HCT116 (cell line): ENCODE results near the gene HORMAD1. TPM values are rescaled to one million over a fixed set of nuclear protein-coding genes. Genes with fewer than 3 reads are reported as not detected.

Experiments
- ATAC-seq: fragments of 200-7000 bp; cut with Tn5 transposase; 2 replicates; pipeline ENCODE4 v1.9.1; 2020; ENCODE audit warnings: mild to moderate bottlenecking, moderate library complexity
- BruUV-seq: library from RNA; stranded (reverse); fragments of 400-500 nt; replicated peaks from 2 replicates; lab custom pipeline; 2021; lab: Mats Ljungman, UMichigan
- CTCF ChIA-PET: fragments of 300-600 bp; sonication (Branson Sonifier 250); formaldehyde crosslinking; loops from one replicate; lab custom pipeline; 2021; ENCODE audit warnings: antibody characterized with exemption; lab: Charles Lee
- POLR2A ChIA-PET: fragments of 300-600, 350-600 bp; sonication (Branson Sonifier 250); formaldehyde crosslinking; loops from one replicate; lab custom pipeline; 2021; ENCODE audit warnings: antibody characterized with exemption; lab: Charles Lee
- RAD21 ChIA-PET, 2 experiments: fragments of 300-600 bp; sonication (Branson Sonifier 250); formaldehyde crosslinking; loops; one replicate each; lab custom pipeline; 2023; ENCODE audit warnings: low total read pairs in 2 of 2; ENCODE audit not compliant: uncharacterized antibody in 2 of 2, unreplicated experiment in 2 of 2, low non-redundant PET in 1 of 2; lab: Charles Lee
- DNase-seq: peaks from one replicate; pipeline ENCODE4 v3.0.0-alpha.2; 2010; ENCODE audit warnings: low read depth, low spot score
- H2AFZ ChIP-seq: fragments of 200-600 bp; shearing (Covaris generic), sonication (generic); 2 replicates; pipeline ENCODE4 v1.6.1; 2017; ENCODE audit warnings: low read depth, mixed run types, mixed read lengths, antibody characterized with exemption, low read length; ENCODE audit not compliant: poor library complexity, severe bottlenecking
- H3K27ac ChIP-seq: 2 replicates; pipeline ENCODE4 v1.5.1; 2012; ENCODE audit warnings: low read depth, low read length
- H3K27me3 ChIP-seq: fragments of 200-600 bp; sonication (generic); 2 replicates; pipeline ENCODE4 v1.6.1; 2016; ENCODE audit warnings: mixed run types, low read length, mixed read lengths; ENCODE audit not compliant: insufficient read depth
- H3K36me3 ChIP-seq, 2 experiments: fragments of 200-500 bp in 1 of 2; fragments of 200-600 bp in 1 of 2; sonication (Bioruptor generic) in 1 of 2; sonication (generic) in 1 of 2; 2 replicates each; pipeline versions ENCODE4 v1.5.1 to v1.6.1; 2014 to 2016; ENCODE audit warnings: low read length in 2 of 2, inconsistent platforms in 1 of 2, mixed read lengths in 1 of 2, mixed run types in 1 of 2; ENCODE audit not compliant: insufficient read depth in 2 of 2, control insufficient read depth in 1 of 2
- H3K4me1 ChIP-seq, 2 experiments: fragments of 200-600 bp in 1 of 2; sonication (generic) in 1 of 2; 2 replicates each; pipeline versions ENCODE4 v1.5.1 to v1.6.1; 2012 to 2017; ENCODE audit warnings: low read length in 2 of 2, inconsistent platforms in 1 of 2, mild to moderate bottlenecking in 1 of 2, mixed read lengths in 1 of 2, mixed run types in 1 of 2, moderate library complexity in 1 of 2; ENCODE audit not compliant: insufficient read depth in 2 of 2, control insufficient read depth in 1 of 2
- H3K4me2 ChIP-seq: fragments of 200-600 bp; sonication (generic); 2 replicates; pipeline ENCODE4 v1.6.1; 2017; ENCODE audit warnings: mixed run types, low read length, mixed read lengths
- H3K4me3 ChIP-seq, 2 experiments: fragments of 200-600 bp in 1 of 2; sonication (generic) in 1 of 2; replicated peaks in 1 of 2; 2 replicates each; pipeline ENCODE4 v1.5.1; 2011 to 2016; ENCODE audit warnings: low read length in 2 of 2, control low read depth in 1 of 2, low read depth in 1 of 2, mild to moderate bottlenecking in 1 of 2, mixed read lengths in 1 of 2, mixed run types in 1 of 2
- H3K79me2 ChIP-seq: fragments of 200-600 bp; sonication (generic); 2 replicates; pipeline ENCODE4 v1.6.1; 2017; ENCODE audit warnings: mild to moderate bottlenecking, mixed run types, low read length, moderate library complexity, mixed read lengths; ENCODE audit not compliant: insufficient read depth
- H3K9ac ChIP-seq: fragments of 200-600 bp; sonication (generic); 2 replicates; pipeline ENCODE4 v1.6.1; 2016; ENCODE audit warnings: low read length, mixed read lengths
- H3K9me2 ChIP-seq: fragments of 200-600 bp; sonication (generic), shearing (Covaris generic); 2 replicates; pipeline ENCODE4 v1.6.1; 2017; ENCODE audit warnings: mixed run types, mild to moderate bottlenecking, moderate library complexity; ENCODE audit not compliant: insufficient read depth
- H3K9me3 ChIP-seq, 2 experiments: fragments of 200-500 bp in 1 of 2; fragments of 200-600 bp in 1 of 2; sonication (Bioruptor generic) in 1 of 2; sonication (generic) in 1 of 2; 2 replicates each; pipeline ENCODE4 v1.6.1; 2014 to 2017; ENCODE audit warnings: low read length in 2 of 2, mixed read lengths in 2 of 2, inconsistent platforms in 1 of 2, low read depth in 1 of 2, mild to moderate bottlenecking in 1 of 2, mixed run types in 1 of 2, moderate library complexity in 1 of 2; ENCODE audit not compliant: control insufficient read depth in 1 of 2, insufficient read depth in 1 of 2
- H4K20me1 ChIP-seq: fragments of 200-600 bp; sonication (generic), shearing (Covaris generic); 2 replicates; pipeline ENCODE4 v1.6.1; 2017; ENCODE audit warnings: mixed run types, mild to moderate bottlenecking, moderate library complexity; ENCODE audit not compliant: insufficient read depth
- ATF3 ChIP-seq: IDR thresholded peaks from 2 replicates; pipeline ENCODE4 v1.6.1; 2012
- CBX3 ChIP-seq: IDR thresholded peaks from 2 replicates; pipeline ENCODE4 v1.6.1; 2012; ENCODE audit warnings: low read depth
- CEBPB ChIP-seq: IDR thresholded peaks from 2 replicates; pipeline ENCODE4 v1.6.1; 2012; ENCODE audit warnings: low read depth
- EZH2 ChIP-seq: fragments of 200-600 bp; sonication (generic); IDR thresholded peaks from 2 replicates; pipeline ENCODE4 v1.6.1; 2017; ENCODE audit warnings: antibody characterized with exemption, mixed run types
- EZH2phosphoT487 ChIP-seq: fragments of 200-600 bp; IDR thresholded peaks from 2 replicates; pipeline ENCODE4 v1.6.1; 2018; ENCODE audit warnings: antibody characterized with exemption, borderline replicate concordance
- POLR2AphosphoS5 ChIP-seq: IDR thresholded peaks from 2 replicates; pipeline ENCODE4 v1.6.1; 2011; ENCODE audit warnings: mild to moderate bottlenecking, low read depth, low read length, moderate library complexity
- RAD21 ChIP-seq: IDR thresholded peaks from 2 replicates; pipeline ENCODE4 v1.6.1; 2012; ENCODE audit warnings: low read depth, mild to moderate bottlenecking
- REST ChIP-seq: IDR thresholded peaks from 2 replicates; pipeline ENCODE4 v1.6.1; 2012; ENCODE audit warnings: low read depth
- SIN3A ChIP-seq: IDR thresholded peaks from 2 replicates; pipeline ENCODE4 v1.6.1; 2012; ENCODE audit warnings: low read depth
- SP1 ChIP-seq: IDR thresholded peaks from 2 replicates; pipeline ENCODE4 v1.6.1; 2012; ENCODE audit warnings: low read depth
- SRF ChIP-seq: IDR thresholded peaks from 2 replicates; pipeline ENCODE4 v1.6.1; 2012; ENCODE audit warnings: low read depth
- TCF7L2 ChIP-seq: IDR thresholded peaks from 2 replicates; pipeline ENCODE4 v1.7.0; 2011; ENCODE audit warnings: borderline replicate concordance, inconsistent platforms; ENCODE audit not compliant: insufficient read depth, insufficient read length; ENCODE audit errors: extremely low read depth
- ZFX ChIP-seq: fragments of 450-650 bp; IDR thresholded peaks from 2 replicates; pipeline ENCODE4 v1.6.1; 2017
- ZNF274 ChIP-seq: fragments of 200-500 bp; sonication (Bioruptor generic); IDR thresholded peaks from 2 replicates; pipeline ENCODE4 v1.6.1; 2014; ENCODE audit warnings: mild to moderate bottlenecking, low read depth, low read length, inconsistent platforms
- intact Hi-C: fragments of 100-400 bp; cut with micrococcal nuclease; formaldehyde crosslinking; loops from 2 replicates; pipeline ENCODE4 v1.10.0; 2022
- total RNA-seq: library from RNA; stranded (reverse); gene quantifications from one replicate; pipeline ENCODE4 v1.2.1, GENCODE V29; 2021; ENCODE audit not compliant: unreplicated experiment

The HORMAD1 gene
- total RNA-seq, 1 experiment from 2014 or later = not detected

- Histone ChIP-seq H3K79me2 (no peaks in the 10 kb centered on the region), H3K9me3 (no peaks in the 10 kb centered on the region), H3K27ac (no peak overlapping the region), H3K9me2 (no peaks in the 10 kb centered on the region), H3K4me2 (no peak overlapping the region), H2AFZ (no peak overlapping the region), H3K9ac (no peak overlapping the region), H3K4me3 (no peak overlapping the region), H3K36me3 (peaks cover 0 to 7% of the 10 kb centered on the region in 2 experiments; a peak in 2 of 4 replicates), H3K4me1 (no peaks in the 10 kb centered on the region), H4K20me1 (no peaks in the 10 kb centered on the region), H3K27me3 (no peaks in the 10 kb centered on the region)
- DNase-seq = no peak
- intact Hi-C loops = no loop called here
- no TSS peak for BruUV-seq
- no peak for TF ChIP-seq POLR2AphosphoS5
- TF ChIP-seq ATF3 = no peak
- no peak for TF ChIP-seq RAD21
- no peak for TF ChIP-seq TCF7L2
- no peak for TF ChIP-seq SP1
- no peak for TF ChIP-seq ZFX
- no peak for TF ChIP-seq CEBPB
- TF ChIP-seq ZNF274 = no peak
- no peak for TF ChIP-seq EZH2phosphoT487
- TF ChIP-seq EZH2 = no peak
- no peak for TF ChIP-seq SRF
- no peak for ATAC-seq
- ChIA-PET RAD21 (no interaction called here), POLR2A (no interaction called here), CTCF (no interaction called here)
Measured at GRCh38 chr1:150678988-150679387, 41.7 kb downstream of the HORMAD1 start.

- Histone ChIP-seq H3K4me2 (no peak overlapping the region), H2AFZ (no peak overlapping the region), H4K20me1 (no peaks in the 10 kb centered on the region), H3K4me3 (no peak overlapping the region), H3K79me2 (no peaks in the 10 kb centered on the region), H3K4me1 (no peaks in the 10 kb centered on the region), H3K36me3 (no peaks in the 10 kb centered on the region; a peak in 1 of 4 replicates), H3K9me2 (no peaks in the 10 kb centered on the region), H3K27me3 (no peaks in the 10 kb centered on the region), H3K9me3 (no peaks in the 10 kb centered on the region)
- DNase-seq (no peak), ATAC-seq (no peak)
- ChIA-PET RAD21 (no interaction called here), CTCF (no interaction called here), POLR2A (no interaction called here)
- TF ChIP-seq RAD21 (no peak), SIN3A (no peak), REST (no peak), ZNF274 (no peak), CBX3 (no peak)
- TF ChIP-seq, all 23 proteins: peak for 0
- no peak overlapping the region for H3K27ac ChIP-seq
- no peak overlapping the region for H3K9ac ChIP-seq
- intact Hi-C loops = no loop called here
- no TSS peak for BruUV-seq
Measured at GRCh38 chr1:150674881-150675280, 45.8 kb downstream of the HORMAD1 start.
